Ishikawa (cell line): Measurements from ENCODE around the gene DACT2.

Experiments used
- CEBPB ChIP-seq: IDR thresholded peaks from 2 replicates; pipeline ENCODE4 v1.6.1; 2012
- CREB1 ChIP-seq: IDR thresholded peaks from 2 replicates; pipeline ENCODE4 v1.6.1; 2012; ENCODE audit warnings: low read depth
- EGR1 ChIP-seq: IDR thresholded peaks from 2 replicates; pipeline ENCODE4 v1.6.1; 2012
- EP300 ChIP-seq: IDR thresholded peaks from 2 replicates; pipeline ENCODE4 v1.6.1; 2012; ENCODE audit warnings: borderline replicate concordance
- FOXM1 ChIP-seq: IDR thresholded peaks from 2 replicates; pipeline ENCODE4 v1.6.1; 2012; ENCODE audit warnings: low read depth, borderline replicate concordance
- MAX ChIP-seq: IDR thresholded peaks from 2 replicates; pipeline ENCODE4 v1.6.1; 2012
- NFIC ChIP-seq: IDR thresholded peaks from 2 replicates; pipeline ENCODE4 v1.6.1; 2012
- RAD21 ChIP-seq: IDR thresholded peaks from 2 replicates; pipeline ENCODE4 v1.6.1; 2012; ENCODE audit warnings: low read depth
- REST ChIP-seq: IDR thresholded peaks from 2 replicates; pipeline ENCODE4 v1.6.1; 2012; ENCODE audit warnings: low read depth, mild to moderate bottlenecking
- TAF1 ChIP-seq: IDR thresholded peaks from 2 replicates; pipeline ENCODE4 v1.6.1; 2012; ENCODE audit warnings: low read depth, mild to moderate bottlenecking
- TCF12 ChIP-seq: IDR thresholded peaks from 2 replicates; pipeline ENCODE4 v1.6.1; 2012; ENCODE audit warnings: low read depth
- TEAD4 ChIP-seq: IDR thresholded peaks from 2 replicates; pipeline ENCODE4 v1.6.1; 2012
- USF1 ChIP-seq: IDR thresholded peaks from 2 replicates; pipeline ENCODE4 v1.6.1; 2012
- YY1 ChIP-seq: IDR thresholded peaks from 2 replicates; pipeline ENCODE4 v1.6.1; 2012; ENCODE audit warnings: low read depth
- ZBTB7A ChIP-seq: IDR thresholded peaks from 2 replicates; pipeline ENCODE4 v1.6.1; 2012; ENCODE audit warnings: low read depth

The DACT2 gene

GRCh38 chr6:168362276-168362990, 42.9 kb upstream of the DACT2 start:
- TF ChIP-seq CREB1 (no peak), CEBPB (no peak), MAX (no peak), TEAD4 (no peak), FOXM1 (no peak), YY1 (no peak), ZBTB7A (no peak), RAD21 (no peak), NFIC (no peak), EGR1 (no peak), EP300 (no peak), TAF1 (no peak), REST (no peak), USF1 (no peak), TCF12 (no peak)

- TF ChIP-seq RAD21 = no peak
- TF ChIP-seq TCF12 = no peak
- no peak for TF ChIP-seq EP300
- no peak for TF ChIP-seq YY1
- no peak for TF ChIP-seq ZBTB7A
- TF ChIP-seq EGR1 = no peak
- no peak for TF ChIP-seq TAF1
- TF ChIP-seq FOXM1 = no peak
These were observed 42.2 kb upstream of the DACT2 start for GRCh38 chr6:168361766-168362165.

- no peak for TF ChIP-seq USF1
- TF ChIP-seq ZBTB7A = no peak
- TF ChIP-seq FOXM1 = no peak
- TF ChIP-seq CREB1 = no peak
These were observed 40.2 kb upstream of the DACT2 start for GRCh38 chr6:168359794-168360193.

GRCh38 chr6:168358842-168359420, 39.4 kb upstream of the DACT2 start:
- TF ChIP-seq RAD21 (no peak), CREB1 (no peak), ZBTB7A (no peak), REST (no peak), TCF12 (no peak), CEBPB (no peak)

- 0 out of 2 replicates have a peak, but pooled peaks have one; percentile 38 for TF ChIP-seq YY1
- TF ChIP-seq TAF1 = no peak
- TF ChIP-seq TEAD4 = no peak
- no peak for TF ChIP-seq CREB1
- no peak for TF ChIP-seq REST
- TF ChIP-seq TCF12 = no peak
- TF ChIP-seq EP300 = no peak
- TF ChIP-seq NFIC = no peak
- TF ChIP-seq EGR1 = peak; percentile 86
- TF ChIP-seq CEBPB = no peak
- no peak for TF ChIP-seq MAX
- TF ChIP-seq RAD21 = peak; percentile 92
- TF ChIP-seq USF1 = no peak
- no peak for TF ChIP-seq FOXM1
- TF ChIP-seq ZBTB7A = no peak
These were observed 36.3 kb upstream of the DACT2 start for GRCh38 chr6:168355716-168356522.
